GM15510 (cell line): ENCODE results near the gene ZSWIM4.

ENCODE experiments used
- POLR2A ChIP-seq: IDR thresholded peaks from 3 replicates; pipeline ENCODE4 v1.6.1; 2011; ENCODE audit warnings: borderline replicate concordance; ENCODE audit not compliant: insufficient read length; ENCODE audit errors: extremely low read depth

Gene ZSWIM4

GRCh38 chr19:13864667-13865570 is 69.7 kb downstream of the ZSWIM4 start:
- no peak for TF ChIP-seq POLR2A

GRCh38 chr19:13865571-13866462 is 70.6 kb downstream of the ZSWIM4 start:
- TF ChIP-seq POLR2A, result no peak

- no peak for TF ChIP-seq POLR2A
Measured at GRCh38 chr19:13866463-13867046, 71.3 kb downstream of the ZSWIM4 start.

- TF ChIP-seq POLR2A, result no peak
Measured at GRCh38 chr19:13868663-13869062, 73.4 kb downstream of the ZSWIM4 start.

- TF ChIP-seq POLR2A, result no peak
Measured at GRCh38 chr19:13869281-13869680, 74.0 kb downstream of the ZSWIM4 start.

GRCh38 chr19:13870873-13871272 is 75.6 kb downstream of the ZSWIM4 start:
- TF ChIP-seq POLR2A, result no peak

- no peak for TF ChIP-seq POLR2A
Measured at GRCh38 chr19:13872339-13872694, 77.1 kb downstream of the ZSWIM4 start.

GRCh38 chr19:13872695-13873389 is 77.6 kb downstream of the ZSWIM4 start:
- no peak for TF ChIP-seq POLR2A

GRCh38 chr19:13873834-13874515 is 78.7 kb downstream of the ZSWIM4 start:
- TF ChIP-seq POLR2A, result no peak

GRCh38 chr19:13875824-13876223 is 80.6 kb downstream of the ZSWIM4 start:
- TF ChIP-seq POLR2A, result no peak

- TF ChIP-seq POLR2A, result no peak
Measured at GRCh38 chr19:13876834-13877233, 81.6 kb downstream of the ZSWIM4 start, which contains the start of gene NANOS3. Gene NANOS3 (plus strand): TSS chr19:13877134. CDS start chr19:13877249, 115 bp downstream.

- no peak for TF ChIP-seq POLR2A
Measured at GRCh38 chr19:13877303-13877702, 82.1 kb downstream of the ZSWIM4 start.

- no peak for TF ChIP-seq POLR2A
Measured at GRCh38 chr19:13880059-13881043, 85.1 kb downstream of the ZSWIM4 start.

GRCh38 chr19:13881251-13881691 is 86.0 kb downstream of the ZSWIM4 start:
- no peak for TF ChIP-seq POLR2A
